ENCODE measurements around the gene CCDC85C.

DNA sequence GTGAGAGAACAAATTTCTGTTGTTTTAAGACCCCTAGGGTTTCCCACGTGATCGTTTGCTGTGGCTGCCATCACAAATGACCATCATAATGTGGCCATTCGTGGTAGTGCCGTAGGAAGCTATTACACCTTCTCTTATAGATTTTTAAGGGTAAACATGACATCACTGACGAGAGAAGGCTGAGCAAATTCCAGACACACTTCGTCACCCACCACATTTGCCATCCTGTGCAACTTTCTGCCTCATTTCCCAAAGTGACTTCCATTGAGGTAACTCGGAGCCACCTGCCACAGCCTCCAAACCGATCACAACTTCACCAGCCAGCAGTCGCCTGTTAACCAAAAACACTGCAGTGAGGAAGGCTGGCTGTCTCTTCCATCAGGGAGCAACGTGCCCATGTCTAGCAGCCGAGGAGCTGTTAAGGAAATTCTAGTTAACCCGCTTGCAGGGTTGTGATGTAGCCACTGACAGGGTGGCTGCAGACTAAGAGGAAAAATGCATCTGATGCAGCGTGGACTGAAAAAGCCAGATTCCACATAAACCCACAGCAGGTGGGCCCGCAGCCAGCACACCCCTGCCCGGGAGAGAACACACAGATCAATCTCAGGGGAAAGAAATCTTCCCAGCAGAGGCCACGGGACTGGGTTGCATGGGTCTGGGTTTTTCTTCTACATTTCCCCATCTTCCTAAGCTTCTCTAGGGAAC lies 44.6 kb downstream of the CCDC85C start:
- TF ChIP-seq POLR2A (IDR thresholded peaks at IDR 0.05; ENCODE audit: borderline replicate concordance, extremely low read depth, insufficient read depth, insufficient read length) (no peak), ZBTB33 (IDR thresholded peaks at IDR 0.05; ENCODE audit: extremely low read depth, insufficient replicate concordance, low read length) (no peak), ELF1 (IDR thresholded peaks at IDR 0.05; ENCODE audit: borderline replicate concordance, low read depth) (no peak), MAX (IDR thresholded peaks at IDR 0.05) (no peak)

All from HCT116 (cell line).